OCI-LY3 (cell line): ENCODE data around the gene CHRDL1.

ENCODE experiments used
- H2AFZ ChIP-seq: fragments of 200-600, 300-600 bp; shearing (Covaris generic); 2 replicates; pipeline ENCODE4 v1.6.0; 2014; ENCODE audit warnings: antibody characterized with exemption, low read depth, low read length
- H3K27ac ChIP-seq: fragments of 200-600, 300-600 bp; sonication (generic); 2 replicates; pipeline ENCODE4 v1.5.1; 2014; ENCODE audit warnings: mild to moderate bottlenecking, low read length, moderate library complexity, mixed read lengths
- H3K27me3 ChIP-seq: fragments of 200-600, 300-600 bp; sonication (generic); 2 replicates; pipeline ENCODE4 v1.6.1; 2014; ENCODE audit warnings: low read depth, low read length, mixed read lengths
- H3K36me3 ChIP-seq: fragments of 200-600, 300-600 bp; sonication (generic); replicated peaks from 2 replicates; pipeline ENCODE3; 2014; ENCODE audit warnings: low read depth, low read length, mixed read lengths
- H3K4me1 ChIP-seq: fragments of 300-600, 200-600 bp; sonication (generic); 2 replicates; pipeline ENCODE4 v1.6.1; 2014; ENCODE audit warnings: low read length, mixed read lengths
- H3K4me2 ChIP-seq: fragments of 200-600, 300-600 bp; sonication (generic); 2 replicates; pipeline ENCODE4 v1.6.1; 2014; ENCODE audit warnings: low read length, mixed read lengths
- H3K4me3 ChIP-seq: fragments of 300-600, 200-600 bp; sonication (generic); 2 replicates; pipeline ENCODE4 v1.5.1; 2014; ENCODE audit warnings: antibody characterized with exemption, mild to moderate bottlenecking, low read length, moderate library complexity
- H3K79me2 ChIP-seq: fragments of 300-600, 200-600 bp; shearing (Covaris generic); 2 replicates; pipeline ENCODE4 v1.6.1; 2014; ENCODE audit warnings: mild to moderate bottlenecking, low read length, mixed read lengths
- H3K9ac ChIP-seq: fragments of 300-600, 200-600 bp; shearing (Covaris generic); 2 replicates; pipeline ENCODE4 v1.6.0; 2014; ENCODE audit warnings: mild to moderate bottlenecking, low read length, moderate library complexity
- H3K9me3 ChIP-seq: fragments of 200-600, 300-600 bp; shearing (Covaris generic); 2 replicates; pipeline ENCODE4 v1.6.1; 2014; ENCODE audit warnings: low read length, mixed read lengths; ENCODE audit not compliant: insufficient read depth
- H4K20me1 ChIP-seq: fragments of 200-600, 300-600 bp; sonication (generic); 2 replicates; pipeline ENCODE4 v1.6.1; 2016; ENCODE audit warnings: low read length, mixed read lengths; ENCODE audit not compliant: insufficient read depth
- CTCF ChIP-seq: fragments of 200-600, 300-600 bp; sonication (generic); IDR thresholded peaks from 2 replicates; pipeline ENCODE4 v1.5.1; 2014; ENCODE audit warnings: antibody characterized with exemption, low read length, low read depth
- EZH2phosphoT487 ChIP-seq: fragments of 200-600 bp; shearing (Covaris generic); IDR thresholded peaks from 2 replicates; pipeline ENCODE4 v1.6.1; 2018; ENCODE audit warnings: antibody characterized with exemption, mixed run types, low read depth

Gene CHRDL1

GRCh38 chrX:110683925-110684324, 111.7 kb downstream of the CHRDL1 start:
- H4K20me1 ChIP-seq, result no peaks in the 10 kb centered on the region

GRCh38 chrX:110678591-110678990, 117.0 kb downstream of the CHRDL1 start:
- H3K4me3 ChIP-seq, result no peak overlapping the region
- no peaks in the 10 kb centered on the region for H4K20me1 ChIP-seq
- H3K79me2 ChIP-seq, result no peaks in the 10 kb centered on the region
- H3K9me3 ChIP-seq, result no peaks in the 10 kb centered on the region
- H3K27ac ChIP-seq, result no peak overlapping the region
- no peaks in the 10 kb centered on the region for H3K27me3 ChIP-seq
- H3K9ac ChIP-seq, result no peak overlapping the region
- no peaks in the 10 kb centered on the region for H3K36me3 ChIP-seq
- H3K4me1 ChIP-seq, result no peaks in the 10 kb centered on the region
- no peak for TF ChIP-seq EZH2phosphoT487
- no peak for TF ChIP-seq CTCF
- H2AFZ ChIP-seq, result no peak overlapping the region
- H3K4me2 ChIP-seq, result no peak overlapping the region

More at GRCh38 chrX:110683925-110684324, 111.7 kb downstream of the CHRDL1 start:
- H3K4me3 ChIP-seq, result no peak overlapping the region
- no peak overlapping the region for H3K4me2 ChIP-seq
- no peaks in the 10 kb centered on the region for H3K27me3 ChIP-seq
- no peaks in the 10 kb centered on the region for H3K9me3 ChIP-seq
- no peaks in the 10 kb centered on the region for H3K4me1 ChIP-seq
- H3K79me2 ChIP-seq, result no peaks in the 10 kb centered on the region
- H3K36me3 ChIP-seq, result no peaks in the 10 kb centered on the region
- no peak overlapping the region for H3K9ac ChIP-seq
- H2AFZ ChIP-seq, result no peak overlapping the region
- no peak for TF ChIP-seq EZH2phosphoT487
- no peak overlapping the region for H3K27ac ChIP-seq

- no peaks in the 10 kb centered on the region for H3K9me3 ChIP-seq
- no peaks in the 10 kb centered on the region for H3K79me2 ChIP-seq
- H3K9ac ChIP-seq, result no peak overlapping the region
- H4K20me1 ChIP-seq, result no peaks in the 10 kb centered on the region
- no peak overlapping the region for H3K27ac ChIP-seq
- H2AFZ ChIP-seq, result no peak overlapping the region
- no peak overlapping the region for H3K4me3 ChIP-seq
- no peaks in the 10 kb centered on the region for H3K27me3 ChIP-seq
- no peaks in the 10 kb centered on the region for H3K36me3 ChIP-seq
- no peak overlapping the region for H3K4me2 ChIP-seq
- TF ChIP-seq EZH2phosphoT487, result no peak
- no peak for TF ChIP-seq CTCF
- peaks cover 14% of the 10 kb centered on the region for H3K4me1 ChIP-seq
Observed at GRCh38 chrX:110675886-110676285, 119.7 kb downstream of the CHRDL1 start.

GRCh38 chrX:110671068-110671803, 124.4 kb downstream of the CHRDL1 start:
- no peaks in the 10 kb centered on the region for H3K27me3 ChIP-seq
- H3K27ac ChIP-seq, result peak overlapping the region; percentile 77
- peak overlapping the region; percentile 40 for H3K4me2 ChIP-seq
- peaks cover 23% of the 10 kb centered on the region for H3K4me1 ChIP-seq
- no peak for TF ChIP-seq EZH2phosphoT487
- H3K9ac ChIP-seq, result no peak overlapping the region
- no peaks in the 10 kb centered on the region for H3K9me3 ChIP-seq
- peak overlapping the region; percentile 11; the same call in 1 of the 2 replicates for H3K4me3 ChIP-seq
- no peaks in the 10 kb centered on the region for H4K20me1 ChIP-seq
- H3K36me3 ChIP-seq, result peaks cover 5% of the 10 kb centered on the region
- H2AFZ ChIP-seq, result no peak overlapping the region
- no peaks in the 10 kb centered on the region for H3K79me2 ChIP-seq

GRCh38 chrX:110669572-110669971, 126.0 kb downstream of the CHRDL1 start:
- H3K27ac ChIP-seq, result no peak overlapping the region
- H3K27me3 ChIP-seq, result no peaks in the 10 kb centered on the region
- no peaks in the 10 kb centered on the region for H3K79me2 ChIP-seq
- no peaks in the 10 kb centered on the region for H4K20me1 ChIP-seq
- peaks cover 5% of the 10 kb centered on the region for H3K36me3 ChIP-seq
- H3K9me3 ChIP-seq, result no peaks in the 10 kb centered on the region
- no peak overlapping the region for H2AFZ ChIP-seq
- no peak overlapping the region for H3K4me2 ChIP-seq
- TF ChIP-seq EZH2phosphoT487, result no peak
- TF ChIP-seq CTCF, result no peak
- H3K9ac ChIP-seq, result no peak overlapping the region
- peaks cover 23% of the 10 kb centered on the region for H3K4me1 ChIP-seq
- H3K4me3 ChIP-seq, result no peak overlapping the region
